Activated B cell treated with CpG ODN at 0.5 μM for 24 hours (primary cell): ENCODE results near the gene STX5. TPM values are rescaled to one million over a fixed set of nuclear protein-coding genes. Genes with fewer than 3 reads are reported as not detected.

Experiments used
- ATAC-seq: fragments of 200-7000 bp; cut with Tn5 transposase; one replicate; pipeline ENCODE4 v1.10.0; 2021; ENCODE audit warnings: low read depth, mild to moderate bottlenecking, moderate library complexity
- CTCF ChIA-PET: fragments of 350-600 bp; sonication (Branson Sonifier 250); formaldehyde crosslinking; loops from one replicate; lab custom pipeline; 2021; ENCODE audit warnings: antibody characterized with exemption; lab: Charles Lee
- POLR2A ChIA-PET: fragments of 350-600 bp; sonication (Branson Sonifier 250); formaldehyde crosslinking; loops from one replicate; lab custom pipeline; 2021; ENCODE audit warnings: antibody characterized with exemption; lab: Charles Lee
- DNase-seq: peaks from one replicate; pipeline ENCODE4 v3.0.0; 2022
- H3K27ac Mint-ChIP-seq: one replicate; pipeline ENCODE4 v1.8.0; 2020; ENCODE audit warnings: mixed read lengths
- H3K27me3 Mint-ChIP-seq: one replicate; pipeline ENCODE4 v1.8.0; 2021; ENCODE audit warnings: mixed read lengths
- H3K36me3 Mint-ChIP-seq: one replicate; pipeline ENCODE4 v1.8.0; 2021; ENCODE audit warnings: low read depth, mixed read lengths
- H3K4me1 Mint-ChIP-seq: one replicate; pipeline ENCODE4 v1.8.0; 2021; ENCODE audit warnings: mixed read lengths
- H3K4me3 Mint-ChIP-seq: one replicate; pipeline ENCODE4 v1.8.0; 2020; ENCODE audit warnings: mild to moderate bottlenecking, mixed read lengths
- H3K9me3 Mint-ChIP-seq: one replicate; pipeline ENCODE4 v1.8.0; 2020; ENCODE audit warnings: mixed read lengths
- intact Hi-C: fragments of 100-400 bp; cut with micrococcal nuclease; formaldehyde crosslinking; loops from one replicate; pipeline ENCODE4 v1.15.1; 2024
- total RNA-seq: library from RNA; stranded (reverse); gene quantifications from 2 replicates; pipeline ENCODE4 v1.2.3, GENCODE V29; 2022
- TF ChIP-seq, protein P1 (sequence below): fragments of 200-600 bp; IDR thresholded peaks from one replicate; pipeline ENCODE4 v1.8.0; 2022; ENCODE audit warnings: antibody characterized with exemption, mild to moderate bottlenecking

The STX5 gene
- total RNA-seq, 1 donor from 2014 or later: 71.5 TPM

DNA sequence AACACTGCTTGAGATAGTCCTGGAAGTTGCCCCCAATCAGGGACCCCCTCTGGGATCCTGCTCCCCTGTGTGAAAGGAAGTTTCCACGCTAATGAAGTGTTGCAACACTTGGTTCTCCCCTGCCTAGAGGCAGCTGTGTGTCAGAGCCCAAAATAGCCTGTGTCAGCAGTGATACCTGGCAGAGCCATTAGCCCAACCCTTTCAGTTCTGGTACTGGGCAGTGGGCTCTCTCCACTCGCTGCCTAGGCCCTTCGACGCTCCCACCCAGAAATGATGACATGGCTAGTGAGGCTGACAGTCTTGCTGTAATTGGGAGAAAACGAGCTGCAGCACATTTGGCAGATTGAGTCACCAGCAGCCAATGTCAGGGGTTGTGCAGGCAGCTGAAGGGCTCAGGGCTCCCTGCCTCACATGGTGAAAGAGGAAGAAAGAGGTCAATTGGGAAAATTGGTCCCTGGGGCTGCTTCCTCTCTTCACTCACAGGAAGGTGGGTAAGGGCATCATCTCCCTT lies 25.2 kb downstream of the STX5 start:
- ChIA-PET CTCF (interaction anchor here (1.3 to 1.6 kb wide), 2 partner anchors 20 kb away, joined by 9 to 11 read pairs; partner anchors contain the start of gene TMEM179B), POLR2A (interaction anchor here (0.5 to 5.5 kb wide), 22 partner anchors 7 to 219 kb away, joined by 3 to 123 read pairs (median 6); partner anchors contain the start of genes B3GAT3, SLC3A2, STX5 and TEX54)
- DNase-seq (no peak), ATAC-seq (no peak)
- peak overlapping the region; percentile 93 for H3K27ac Mint-ChIP-seq
- H3K4me3 Mint-ChIP-seq: peak overlapping the region; percentile 96
- peaks cover 34% of the 10 kb centered on the region for H3K4me1 Mint-ChIP-seq
- intact Hi-C loops: no loop called here
- TF ChIP-seq, protein P1, sequence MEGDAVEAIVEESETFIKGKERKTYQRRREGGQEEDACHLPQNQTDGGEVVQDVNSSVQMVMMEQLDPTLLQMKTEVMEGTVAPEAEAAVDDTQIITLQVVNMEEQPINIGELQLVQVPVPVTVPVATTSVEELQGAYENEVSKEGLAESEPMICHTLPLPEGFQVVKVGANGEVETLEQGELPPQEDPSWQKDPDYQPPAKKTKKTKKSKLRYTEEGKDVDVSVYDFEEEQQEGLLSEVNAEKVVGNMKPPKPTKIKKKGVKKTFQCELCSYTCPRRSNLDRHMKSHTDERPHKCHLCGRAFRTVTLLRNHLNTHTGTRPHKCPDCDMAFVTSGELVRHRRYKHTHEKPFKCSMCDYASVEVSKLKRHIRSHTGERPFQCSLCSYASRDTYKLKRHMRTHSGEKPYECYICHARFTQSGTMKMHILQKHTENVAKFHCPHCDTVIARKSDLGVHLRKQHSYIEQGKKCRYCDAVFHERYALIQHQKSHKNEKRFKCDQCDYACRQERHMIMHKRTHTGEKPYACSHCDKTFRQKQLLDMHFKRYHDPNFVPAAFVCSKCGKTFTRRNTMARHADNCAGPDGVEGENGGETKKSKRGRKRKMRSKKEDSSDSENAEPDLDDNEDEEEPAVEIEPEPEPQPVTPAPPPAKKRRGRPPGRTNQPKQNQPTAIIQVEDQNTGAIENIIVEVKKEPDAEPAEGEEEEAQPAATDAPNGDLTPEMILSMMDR: no peak
- no peaks in the 10 kb centered on the region for H3K9me3 Mint-ChIP-seq
- no peaks in the 10 kb centered on the region for H3K27me3 Mint-ChIP-seq
- peaks cover 27% of the 10 kb centered on the region for H3K36me3 Mint-ChIP-seq

DNA sequence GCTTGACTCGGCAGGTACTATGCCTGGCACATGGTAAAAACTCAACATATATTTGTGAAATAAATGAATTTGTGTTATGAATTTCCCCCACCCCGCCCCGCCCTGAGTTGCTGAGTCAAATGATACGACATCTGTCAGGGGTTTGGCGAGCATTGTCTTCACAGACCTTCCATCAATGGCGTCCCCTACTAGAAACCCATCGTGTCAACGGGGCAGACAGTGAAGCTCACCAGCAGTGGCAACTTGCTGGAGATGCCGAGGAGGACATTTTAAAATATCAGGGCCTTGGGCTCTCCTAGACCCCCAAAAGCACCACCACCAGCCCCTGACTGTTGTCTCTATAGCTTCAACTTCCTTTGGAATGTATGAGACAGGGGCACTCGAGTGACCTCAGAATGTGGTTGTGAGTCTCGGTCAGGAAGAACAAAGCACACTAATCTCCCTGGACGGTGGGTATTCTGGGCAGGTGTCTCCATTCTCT lies 25.9 kb downstream of the STX5 start:
- TF ChIP-seq, protein P1: no peak
- CTCF ChIA-PET: interaction anchor here (0.7 to 1.3 kb wide), 2 partner anchors 19 to 211 kb away, joined by 3 to 11 read pairs; partner anchors contain the start of gene TMEM179B
- DNase-seq (no peak), ATAC-seq (peak; percentile 8)
- Mint-ChIP-seq H3K27ac (peak overlapping the region; percentile 93), H3K4me1 (peaks cover 36% of the 10 kb centered on the region), H3K36me3 (peaks cover 34% of the 10 kb centered on the region), H3K9me3 (no peaks in the 10 kb centered on the region), H3K4me3 (peak overlapping the region; percentile 96), H3K27me3 (no peaks in the 10 kb centered on the region)
- POLR2A ChIA-PET: interaction anchor here (0.6 to 5.5 kb wide), 29 partner anchors 8 to 238 kb away, joined by 3 to 123 read pairs (median 5); partner anchors contain the start of genes B3GAT3, C11orf98, CSKMT and HNRNPUL2
- intact Hi-C loops: loop anchor here (1.0 to 2.0 kb wide), 9 partner anchors 14 to 74 kb away; partner anchors contain the start of genes POLR2G, SLC3A2, TAF6L and TMEM179B

DNA sequence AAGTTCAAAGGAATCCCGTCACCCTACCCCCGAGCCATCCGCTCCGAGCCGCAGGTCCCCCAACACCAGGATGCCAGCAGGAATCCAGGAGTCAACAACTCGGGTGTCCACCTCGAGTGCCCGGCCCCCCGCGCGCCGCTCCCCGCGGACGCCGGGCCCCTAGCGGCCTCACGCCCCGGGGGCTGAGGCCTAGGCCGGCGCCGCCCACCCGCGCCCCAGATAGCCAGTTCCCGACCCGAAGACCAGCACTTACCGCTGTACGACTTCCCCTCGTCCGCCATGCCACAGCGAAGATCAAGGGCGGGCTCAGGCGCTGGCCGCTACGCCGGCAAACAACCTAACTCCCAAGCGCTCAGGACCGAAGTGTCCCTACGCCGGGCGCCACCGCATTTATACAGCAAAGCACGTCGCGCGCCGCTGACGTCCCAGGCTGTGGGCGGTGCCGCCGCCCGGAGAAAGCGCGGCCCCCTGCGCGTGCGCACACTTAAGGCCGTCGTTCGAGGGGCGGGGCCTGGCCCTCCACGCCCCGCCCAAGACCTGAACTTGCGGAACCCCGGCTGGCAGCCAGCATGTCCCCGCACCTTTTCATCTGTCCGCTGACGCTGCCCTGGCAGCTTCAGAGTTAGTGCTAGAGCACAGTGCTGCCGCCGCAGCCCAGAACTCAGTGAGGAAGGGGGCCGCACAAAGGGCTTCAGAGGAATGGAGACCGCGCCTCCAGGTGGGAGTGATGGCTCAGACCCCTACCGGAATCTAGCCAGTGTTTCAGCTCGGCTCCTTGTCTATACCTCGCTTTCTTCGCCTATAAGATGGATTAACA lies 26.6 kb downstream of the STX5 start, which contains the start of gene NXF1:
Gene NXF1 (minus strand): TSS at position 365 of the 817 bp plus-strand sequence. CDS start 84 bp downstream, at position 281.
- H3K27me3 Mint-ChIP-seq: no peaks in the 10 kb centered on the region
- ChIA-PET POLR2A (interaction anchor here (0.6 to 5.5 kb wide), 32 partner anchors 8 to 238 kb away, joined by 3 to 123 read pairs (median 6); partner anchors contain the start of genes B3GAT3, C11orf98, CSKMT and HNRNPUL2), CTCF (interaction anchor here (0.7 to 1.3 kb wide), 2 partner anchors 19 to 210 kb away, joined by 3 to 11 read pairs; partner anchors contain the start of gene TMEM179B)
- H3K36me3 Mint-ChIP-seq: peaks cover 38% of the 10 kb centered on the region
- peak within 1 kb of the TSS; percentile 96 for H3K4me3 Mint-ChIP-seq
- intact Hi-C loops: loop anchor here (1.0 to 2.0 kb wide), 9 partner anchors 13 to 75 kb away; partner anchors contain the start of genes POLR2G, SLC3A2, TAF6L and TMEM179B
- ATAC-seq (peak; percentile 86), DNase-seq (peak; percentile 99)
- no peaks in the 10 kb centered on the region for H3K9me3 Mint-ChIP-seq
- peaks cover 36% of the 10 kb centered on the region for H3K4me1 Mint-ChIP-seq
- peak within 1 kb of the TSS; percentile 93 for H3K27ac Mint-ChIP-seq
- TF ChIP-seq, protein P1: no peak

DNA sequence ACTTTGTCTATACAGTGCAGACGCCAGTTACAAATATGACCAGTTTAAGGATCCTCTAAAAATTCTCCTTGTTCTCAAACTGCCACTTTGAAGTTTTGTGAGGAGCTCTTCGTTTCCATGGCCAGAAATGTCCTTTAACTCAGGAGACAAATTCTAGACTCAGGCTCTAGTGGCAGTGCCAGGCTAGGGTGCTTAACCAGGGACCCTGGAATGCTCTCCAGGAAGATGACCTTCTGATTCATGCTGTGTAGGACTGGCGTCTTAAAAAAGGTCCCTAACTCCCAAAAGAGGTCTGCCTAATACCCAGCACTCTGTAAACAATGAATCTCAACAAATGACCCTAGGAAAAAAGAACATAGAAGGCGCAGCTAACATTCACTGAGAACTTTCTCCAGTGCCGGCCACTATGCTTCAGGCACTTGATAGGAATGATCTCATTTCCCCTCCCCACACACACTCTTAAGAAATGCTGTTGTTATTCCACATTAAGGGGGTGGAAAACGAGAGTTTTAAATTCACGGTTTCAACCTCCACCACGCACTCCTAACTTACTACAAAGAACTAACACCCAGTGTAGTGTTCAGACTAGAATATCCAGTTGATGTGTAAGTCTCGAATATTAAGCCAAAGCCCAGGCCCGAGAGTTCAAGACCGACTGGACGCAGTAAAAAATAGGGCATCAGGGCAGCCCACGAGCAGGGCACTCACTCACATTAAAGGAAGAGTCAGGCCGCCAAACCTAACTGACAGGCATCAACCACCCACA lies 27.4 kb downstream of the STX5 start:
- ChIA-PET CTCF (no interaction called here), POLR2A (interaction anchor here (0.6 to 5.5 kb wide), 14 partner anchors 10 to 140 kb away, joined by 3 to 123 read pairs (median 8); partner anchors contain the start of genes C11orf98, CSKMT, HNRNPUL2 and POLR2G)
- Mint-ChIP-seq H3K4me3 (peak overlapping the region; percentile 96), H3K36me3 (peaks cover 46% of the 10 kb centered on the region), H3K9me3 (no peaks in the 10 kb centered on the region), H3K27me3 (no peaks in the 10 kb centered on the region), H3K27ac (peak overlapping the region; percentile 86), H3K4me1 (peaks cover 36% of the 10 kb centered on the region)
- peak; percentile 13 for ATAC-seq
- intact Hi-C loops: loop anchor here (1.0 to 2.0 kb wide), 9 partner anchors 12 to 76 kb away; partner anchors contain the start of genes POLR2G, SLC3A2, TAF6L and TMEM179B
- TF ChIP-seq, protein P1: no peak
- no peak for DNase-seq
